Forelimb muscle (tissue), 1 donor: Measurements from ENCODE around the gene MLX. TPM values are rescaled to one million over a fixed set of nuclear protein-coding genes. Genes with fewer than 3 reads are reported as not detected.
"Not testable (repeated sequence)": the region's sequence is repeated elsewhere in the genome, so short reads cannot be mapped to it uniquely, and the experiment has no call there.

Experiments used
- DNase-seq: peaks from one replicate; pipeline ENCODE4 v3.0.0-alpha.2; 2013; ENCODE audit warnings: low read depth
- polyA plus RNA-seq: library from polyadenylated mRNA; unstranded; fragments of 120-200 nt; gene quantifications from one replicate; pipeline ENCODE4 v1.2.1, GENCODE V29; 2013; ENCODE audit not compliant: insufficient read length

MLX gene
- polyA plus RNA-seq, 1 donor = 38.2 TPM

GRCh38 chr17:42621987-42622386, 55.1 kb downstream of the MLX start:
- DNase-seq = not testable (repeated sequence)

Other genes with a start within 250 kb of the MLX start
- 47.6 TPM for gene STAT3, start 178.7 kb upstream of the MLX start, polyA plus RNA-seq
- gene CAVIN1, start 143.8 kb upstream of the MLX start, polyA plus RNA-seq = 242 TPM
- 27.6 TPM for gene ATP6V0A1, start 108.2 kb upstream of the MLX start, polyA plus RNA-seq
- 18.7 TPM for gene NAGLU, start 30.9 kb upstream of the MLX start, polyA plus RNA-seq
- 2.9 TPM for gene HSD17B1, start 14.2 kb upstream of the MLX start, polyA plus RNA-seq
- gene COASY, start 5.0 kb upstream of the MLX start, polyA plus RNA-seq = 23.1 TPM
- 9.3 TPM for gene PSMC3IP, start 10.6 kb downstream of the MLX start, polyA plus RNA-seq
- gene RETREG3, start 42.3 kb downstream of the MLX start, polyA plus RNA-seq = 34.0 TPM
- gene TUBG1, start 42.6 kb downstream of the MLX start, polyA plus RNA-seq = 33.7 TPM
- 14.7 TPM for gene TUBG2, start 92.2 kb downstream of the MLX start, polyA plus RNA-seq
- 49.6 TPM for gene PLEKHH3, start 109.9 kb downstream of the MLX start, polyA plus RNA-seq
- gene CCR10, start 114.7 kb downstream of the MLX start, polyA plus RNA-seq = 1.9 TPM
- 9.4 TPM for gene CNTNAP1, start 115.4 kb downstream of the MLX start, polyA plus RNA-seq
- gene EZH1, start 177.9 kb downstream of the MLX start, polyA plus RNA-seq = 22.6 TPM
- 64.1 TPM for gene RAMP2, start 194.1 kb downstream of the MLX start, polyA plus RNA-seq
- 27.7 TPM for gene VPS25, start 206.3 kb downstream of the MLX start, polyA plus RNA-seq
- 0.43 TPM for gene WNK4, start 213.5 kb downstream of the MLX start, polyA plus RNA-seq
- gene COA3, start 231.6 kb downstream of the MLX start, polyA plus RNA-seq = 50.6 TPM
- 0.70 TPM for gene CNTD1, start 231.8 kb downstream of the MLX start, polyA plus RNA-seq